HepG2 (cell line): ENCODE data around the gene PGA5. TPM values are rescaled to one million over a fixed set of nuclear protein-coding genes. Genes with fewer than 3 reads are reported as not detected.

Source experiments
- ATAC-seq: fragments of 200-7000 bp; cut with Tn5 transposase; 3 replicates; pipeline ENCODE4 v1.9.1; 2020; ENCODE audit warnings: mild to moderate bottlenecking, moderate library complexity
- BruUV-seq: library from RNA; stranded (reverse); fragments of 400-500 nt; replicated peaks from 2 replicates; lab custom pipeline; 2021; lab: Mats Ljungman, UMichigan
- CTCF ChIA-PET: fragments of 300-600 bp; formaldehyde crosslinking; extraction: SDS; loops from one replicate; lab custom pipeline; 2021; ENCODE audit warnings: low total read pairs, inconsistent platforms, low intra/inter-chr PET ratio; lab: Yijun Ruan, JAX
- POLR2A ChIA-PET: fragments of 350-600 bp; sonication (Branson Sonifier 250); formaldehyde crosslinking; loops from one replicate; lab custom pipeline; 2020; ENCODE audit warnings: antibody characterized with exemption, inconsistent platforms; lab: Yijun Ruan, JAX
- DNase-seq: peaks from one replicate; pipeline ENCODE4 v3.0.0-alpha.2; 2015; ENCODE audit warnings: low spot score
- FAIRE-seq: peaks from 3 replicates; lab custom pipeline; 2011; peaks lifted over from hg19 to GRCh38; lab: Jason Lieb, UNC
- H2AFZ ChIP-seq: one replicate; pipeline ENCODE4 v1.6.1; 2011; ENCODE audit warnings: low read length, inconsistent platforms
- H3K27ac ChIP-seq: fragments of 300-600 bp; 3 replicates; pipeline ENCODE4 v1.8.0; 2011; ENCODE audit warnings: mixed run types, mild to moderate bottlenecking, mixed read lengths, low read length, inconsistent platforms; ENCODE audit not compliant: insufficient read depth; ENCODE audit errors: extremely low read length
- H3K27me3 ChIP-seq, 2 experiments: fragments of 200-600 bp in 1 of 2; 2 replicates in 1 of 2; 3 replicates in 1 of 2; pipeline versions ENCODE4 v1.6.0 to v1.8.0; 2011; ENCODE audit warnings: low read length in 2 of 2, mild to moderate bottlenecking in 2 of 2, moderate library complexity in 2 of 2, inconsistent platforms in 1 of 2; ENCODE audit not compliant: insufficient read depth in 2 of 2, control insufficient read depth in 1 of 2
- H3K36me3 ChIP-seq, 2 experiments: fragments of 200-600 bp in 1 of 2; replicated peaks in 1 of 2; 2 replicates in 1 of 2; 3 replicates in 1 of 2; pipeline versions ENCODE4 v1.5.1 to v1.8.0; 2011; ENCODE audit warnings: low read length in 2 of 2, inconsistent platforms in 1 of 2; ENCODE audit not compliant: insufficient read depth in 2 of 2, control insufficient read depth in 1 of 2
- H3K4me1 ChIP-seq: 2 replicates; pipeline ENCODE4 v1.5.1; 2012; ENCODE audit warnings: low read length, inconsistent platforms; ENCODE audit not compliant: insufficient read depth
- H3K4me2 ChIP-seq: 2 replicates; pipeline ENCODE4 v1.6.0; 2011; ENCODE audit warnings: low read depth, low read length, inconsistent platforms
- H3K4me3 ChIP-seq, 3 experiments: fragments of 200-600 bp in 1 of 3; sonication (generic), shearing (Covaris generic) in 1 of 3; replicated peaks in 1 of 3; 2 replicates each; pipeline ENCODE4 v1.5.1; 2011 to 2016; ENCODE audit warnings: low read length in 3 of 3, inconsistent platforms in 2 of 3, low read depth in 2 of 3, mild to moderate bottlenecking in 2 of 3, control low read depth in 1 of 3, mixed read lengths in 1 of 3; ENCODE audit not compliant: insufficient read depth in 1 of 3
- H3K79me2 ChIP-seq: one replicate; pipeline ENCODE4 v1.6.1; 2011; ENCODE audit warnings: low read length, inconsistent platforms; ENCODE audit not compliant: insufficient read depth
- H3K9ac ChIP-seq: 2 replicates; pipeline ENCODE4 v1.6.0; 2011; ENCODE audit warnings: mild to moderate bottlenecking, low read depth, low read length, inconsistent platforms; ENCODE audit not compliant: insufficient read depth
- H3K9me3 ChIP-seq: 2 replicates; pipeline ENCODE4 v1.5.1; 2012; ENCODE audit warnings: mild to moderate bottlenecking, low read length
- H4K20me1 ChIP-seq: 2 replicates; pipeline ENCODE4 v1.6.0; 2011; ENCODE audit warnings: inconsistent platforms, mild to moderate bottlenecking, low read length, moderate library complexity; ENCODE audit not compliant: insufficient read depth
- AGO2 ChIP-seq: fragments of 200-400 bp; formaldehyde crosslinking; optimal IDR thresholded peaks from 2 replicates; pipeline ENCODE3; 2017; ENCODE audit warnings: mild to moderate bottlenecking, low read depth, low read length, moderate library complexity
- CREB1 ChIP-seq, 2 experiments: fragments of 450-650 bp in 1 of 2; IDR thresholded peaks; 2 replicates each; pipeline ENCODE4 v1.6.1; 2016 to 2017; ENCODE audit warnings: control low read depth in 1 of 2, mild to moderate bottlenecking in 1 of 2, missing compliant biosample characterization in 1 of 2, missing genetic modification characterization in 1 of 2
- ERF ChIP-seq: IDR thresholded peaks from 2 replicates; pipeline ENCODE4 v1.6.1; 2018; ENCODE audit warnings: missing biosample characterization, missing genetic modification reagents
- HDAC1 ChIP-seq: sonication (generic); formaldehyde crosslinking; IDR thresholded peaks from 2 replicates; pipeline ENCODE4 v1.5.1; 2020; ENCODE audit warnings: mild to moderate bottlenecking, missing genetic modification reagents
- NONO ChIP-seq, 2 experiments: fragments of 450-650 bp in 1 of 2; sonication (generic) in 1 of 2; formaldehyde crosslinking in 1 of 2; IDR thresholded peaks in 1 of 2; conservative IDR thresholded peaks in 1 of 2; 2 replicates each; pipeline versions ENCODE4 v1.6.1 to v1.8.0; 2017 to 2022; ENCODE audit warnings: mild to moderate bottlenecking in 1 of 2, missing genetic modification reagents in 1 of 2, moderate library complexity in 1 of 2
- POLR2A ChIP-seq, 2 experiments: IDR thresholded peaks; 2 replicates each; pipeline ENCODE4 v1.6.1; 2011; ENCODE audit warnings: low read depth in 2 of 2, low read length in 2 of 2, mild to moderate bottlenecking in 1 of 2, moderate library complexity in 1 of 2; ENCODE audit not compliant: insufficient read depth in 1 of 2
- REXO4 ChIP-seq: sonication (generic); formaldehyde crosslinking; IDR thresholded peaks from 2 replicates; pipeline ENCODE4 v1.8.0; 2022; ENCODE audit warnings: missing genetic modification reagents, mild to moderate bottlenecking, borderline replicate concordance
- RXRA ChIP-seq: sonication (generic); formaldehyde crosslinking; IDR thresholded peaks from 2 replicates; pipeline ENCODE4 v1.5.1; 2020; ENCODE audit warnings: missing genetic modification reagents
- ZNF136 ChIP-seq: sonication (generic); formaldehyde crosslinking; IDR thresholded peaks from 2 replicates; pipeline ENCODE4 v1.8.1; 2022; ENCODE audit warnings: low read depth, mild to moderate bottlenecking, moderate library complexity, missing genetic modification reagents
- ZNF557 ChIP-seq: sonication (generic); formaldehyde crosslinking; IDR thresholded peaks from 2 replicates; pipeline ENCODE4 v1.4.0; 2020; ENCODE audit warnings: missing genetic modification reagents
- ZNF775 ChIP-seq: sonication (generic); formaldehyde crosslinking; IDR thresholded peaks from 2 replicates; pipeline ENCODE4 v1.4.0; 2020; ENCODE audit warnings: missing genetic modification reagents, mild to moderate bottlenecking, moderate library complexity, borderline replicate concordance
- WGBS: methylation state at CpG from one replicate; pipeline ENCODE4 v1.1.6; 2017; ENCODE audit warnings: low lambda C conversion rate; 5-methylcytosine and 5-hydroxymethylcytosine counted together
- in situ Hi-C: cut with HindIII; loops from 2 replicates; pipeline ENCODE4 v1.10.0; 2017; ENCODE audit warnings: low pct_unique_long_range_greater_than_20kb; ENCODE audit not compliant: extremely low pct_ligation_motif_present
- intact Hi-C: fragments of 100-400 bp; cut with micrococcal nuclease; formaldehyde crosslinking; loops from one replicate; pipeline ENCODE4 v1.10.0; 2022; ENCODE audit not compliant: unreplicated experiment
- polyA plus RNA-seq, 8 experiments: library from polyadenylated mRNA; depleted of rRNA in 3 of 8; stranded (reverse) in 7 of 8; unstranded in 1 of 8; fragments of >200 nt; fragmentation: Illumina TruSeq in 4 of 8; extraction: Trizol in 4 of 8; gene quantifications; 2 replicates each; pipeline versions ENCODE4 v1.2.1 to v1.2.3, GENCODE V29; 2011 to 2016; ENCODE audit warnings: low read depth in 4 of 8, missing spikeins in 1 of 8, mixed read lengths in 1 of 8; ENCODE audit not compliant: insufficient read depth in 1 of 8
- total RNA-seq, 5 experiments: library from RNA; depleted of rRNA; stranded (reverse); fragments of >200 nt; fragmentation: Illumina TruSeq; extraction: Trizol; gene quantifications; 2 replicates each; pipeline ENCODE4 v1.2.3, GENCODE V29; 2016; ENCODE audit warnings: low read depth in 1 of 5
- TF ChIP-seq, protein P1 (sequence below): sonication (generic); formaldehyde crosslinking; IDR thresholded peaks from 2 replicates; pipeline ENCODE4 v1.8.0; 2022; ENCODE audit warnings: mild to moderate bottlenecking, missing genetic modification reagents, moderate library complexity
- TF ChIP-seq, protein P2 (sequence below): sonication (generic); formaldehyde crosslinking; conservative IDR thresholded peaks from 2 replicates; pipeline ENCODE4 v1.8.0; 2022; ENCODE audit warnings: low read depth, missing genetic modification reagents
- TF ChIP-seq, protein P3 (sequence below): sonication (generic); formaldehyde crosslinking; IDR thresholded peaks from 2 replicates; pipeline ENCODE4 v1.8.0; 2023; ENCODE audit warnings: mild to moderate bottlenecking, missing genetic modification reagents

Gene PGA5
- total and polyA plus RNA-seq, 2 of the 13 experiments (the other 11 are each of a cell fraction or from before 2014, with no cell fraction given) = not detected

DNA sequence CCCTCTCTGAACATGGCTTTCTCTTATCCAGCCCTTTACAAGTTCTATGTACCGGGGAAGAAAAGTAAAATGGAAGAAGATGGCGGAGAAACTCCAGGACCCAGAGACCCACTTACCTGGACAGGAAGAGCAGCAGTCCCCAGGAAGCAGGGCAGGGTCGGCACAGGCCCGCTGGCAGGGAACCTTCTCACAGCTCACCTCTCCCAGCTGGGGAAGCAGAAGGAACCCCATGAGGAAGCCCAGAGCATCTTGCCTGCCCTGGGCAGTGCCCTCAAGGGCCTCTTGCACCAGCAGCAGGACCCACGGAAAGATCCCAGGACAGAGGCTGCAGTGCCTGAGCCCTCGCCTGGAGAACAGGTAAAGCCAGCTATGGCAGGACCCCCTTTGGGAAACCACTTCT lies 23.4 kb downstream of the PGA5 start:
- Histone ChIP-seq H3K9ac (no peak overlapping the region), H3K4me3 (no peak overlapping the region), H3K79me2 (no peaks in the 10 kb centered on the region), H3K36me3 (peaks cover 3 to 47% of the 10 kb centered on the region in 2 experiments), H4K20me1 (no peaks in the 10 kb centered on the region), H3K27ac (peak overlapping the region; percentile 77), H3K4me1 (peaks cover 66% of the 10 kb centered on the region), H3K27me3 (no peaks in the 10 kb centered on the region), H3K4me2 (no peak overlapping the region), H3K9me3 (no peaks in the 10 kb centered on the region), H2AFZ (no peak overlapping the region)
- intact Hi-C loops (no loop called here), in situ Hi-C loops (no loop called here)
- no peak for FAIRE-seq
- ChIA-PET CTCF (no interaction called here), POLR2A (no interaction called here)
- 94% methylated on average over 6 of the region's 6 CpGs for WGBS
- BruUV-seq = no TSS peak
- no peak for ATAC-seq
- TF ChIP-seq REXO4 (CRISPR knock-in tag) (no peak), POLR2A (IDR thresholded peaks at IDR 0.05; ENCODE audit: insufficient read depth in 1 of 2, low read depth in 2 of 2, low read length in 2 of 2) (0 out of 4 replicates have a peak, but pooled peaks of 1 of the 2 experiments have one; percentile 17), ZNF775 (no peak), ZNF136 (CRISPR knock-in tag) (no peak), CREB1 (IDR thresholded peaks at IDR 0.05) (no peak), CREB1 (CRISPR knock-in tag; IDR thresholded peaks at IDR 0.05) (no peak)
- TF ChIP-seq, protein P1, sequence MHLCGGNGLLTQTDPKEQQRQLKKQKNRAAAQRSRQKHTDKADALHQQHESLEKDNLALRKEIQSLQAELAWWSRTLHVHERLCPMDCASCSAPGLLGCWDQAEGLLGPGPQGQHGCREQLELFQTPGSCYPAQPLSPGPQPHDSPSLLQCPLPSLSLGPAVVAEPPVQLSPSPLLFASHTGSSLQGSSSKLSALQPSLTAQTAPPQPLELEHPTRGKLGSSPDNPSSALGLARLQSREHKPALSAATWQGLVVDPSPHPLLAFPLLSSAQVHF = no peak
- no peak for DNase-seq

DNA sequence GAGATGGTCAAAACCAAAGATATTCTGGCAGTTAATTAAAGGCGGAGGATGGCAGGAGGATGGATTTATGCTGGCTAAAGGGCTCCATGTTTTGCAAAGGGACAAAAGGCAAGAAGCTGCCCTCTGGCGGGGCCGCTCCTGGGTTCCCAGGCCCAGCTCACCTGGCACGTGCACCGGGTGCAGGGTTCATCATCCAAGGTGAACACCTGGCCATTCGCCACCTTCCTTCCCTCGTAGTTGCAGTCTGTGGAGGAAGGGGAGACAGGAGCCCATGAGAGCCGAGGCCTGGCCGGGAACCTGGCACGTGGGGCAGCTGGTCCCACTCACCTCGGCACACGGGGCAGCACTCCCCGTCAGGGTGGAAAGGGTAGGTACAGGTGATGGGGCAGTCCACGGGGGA lies 23.8 kb downstream of the PGA5 start:
- Histone ChIP-seq H3K4me1 (peaks cover 68% of the 10 kb centered on the region), H4K20me1 (no peaks in the 10 kb centered on the region), H3K9ac (0 out of 2 replicates have a peak overlapping the region, but pooled peaks have one; percentile 5), H3K27ac (peak overlapping the region; percentile 77), H3K36me3 (peaks cover 2 to 43% of the 10 kb centered on the region in 2 experiments), H3K9me3 (no peaks in the 10 kb centered on the region), H3K4me3 (no peak overlapping the region), H3K79me2 (no peaks in the 10 kb centered on the region), H3K4me2 (peak overlapping the region; percentile 36), H3K27me3 (no peaks in the 10 kb centered on the region), H2AFZ (no peak overlapping the region)
- no TSS peak for BruUV-seq
- 89% methylated on average over 14 of the region's 14 CpGs for WGBS
- intact Hi-C loops = no loop called here
- ATAC-seq = no peak; the same call in 2 of the 3 replicates
- CTCF ChIA-PET = no interaction called here
- POLR2A ChIA-PET = interaction anchor here (1.4 kb wide), 1 partner anchor 34 kb away, joined by 3 read pairs; no protein-coding TSS in a partner anchor
- no peak for DNase-seq
- FAIRE-seq = no peak
- in situ Hi-C loops = no loop called here
- TF ChIP-seq, protein P2, sequence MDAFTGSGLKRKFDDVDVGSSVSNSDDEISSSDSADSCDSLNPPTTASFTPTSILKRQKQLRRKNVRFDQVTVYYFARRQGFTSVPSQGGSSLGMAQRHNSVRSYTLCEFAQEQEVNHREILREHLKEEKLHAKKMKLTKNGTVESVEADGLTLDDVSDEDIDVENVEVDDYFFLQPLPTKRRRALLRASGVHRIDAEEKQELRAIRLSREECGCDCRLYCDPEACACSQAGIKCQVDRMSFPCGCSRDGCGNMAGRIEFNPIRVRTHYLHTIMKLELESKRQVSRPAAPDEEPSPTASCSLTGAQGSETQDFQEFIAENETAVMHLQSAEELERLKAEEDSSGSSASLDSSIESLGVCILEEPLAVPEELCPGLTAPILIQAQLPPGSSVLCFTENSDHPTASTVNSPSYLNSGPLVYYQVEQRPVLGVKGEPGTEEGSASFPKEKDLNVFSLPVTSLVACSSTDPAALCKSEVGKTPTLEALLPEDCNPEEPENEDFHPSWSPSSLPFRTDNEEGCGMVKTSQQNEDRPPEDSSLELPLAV (CRISPR knock-in tag) = 0 out of 2 replicates have a peak, but pooled peaks have one; percentile 43
- no peak for TF ChIP-seq RXRA
- TF ChIP-seq AGO2 = peak; percentile 81
- TF ChIP-seq, protein P3, sequence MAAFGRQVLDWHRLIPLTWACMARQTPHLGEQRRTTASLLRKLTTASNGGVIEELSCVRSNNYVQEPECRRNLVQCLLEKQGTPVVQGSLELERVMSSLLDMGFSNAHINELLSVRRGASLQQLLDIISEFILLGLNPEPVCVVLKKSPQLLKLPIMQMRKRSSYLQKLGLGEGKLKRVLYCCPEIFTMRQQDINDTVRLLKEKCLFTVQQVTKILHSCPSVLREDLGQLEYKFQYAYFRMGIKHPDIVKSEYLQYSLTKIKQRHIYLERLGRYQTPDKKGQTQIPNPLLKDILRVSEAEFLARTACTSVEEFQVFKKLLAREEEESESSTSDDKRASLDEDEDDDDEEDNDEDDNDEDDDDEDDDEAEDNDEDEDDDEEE (CRISPR knock-in tag) = no peak
- no peak for TF ChIP-seq HDAC1 (CRISPR knock-in tag)
- TF ChIP-seq ERF (CRISPR knock-in tag) = no peak
- TF ChIP-seq NONO (IDR thresholded peaks at IDR 0.05) = no peak
- 0 out of 2 replicates have a peak, but pooled peaks have one; percentile 17 for TF ChIP-seq NONO (CRISPR knock-in tag; conservative IDR thresholded peaks at IDR 0.05)
- no peak for TF ChIP-seq ZNF557 (CRISPR knock-in tag)
